Fibroblast of villous mesenchyme (primary cell): ENCODE measurements around the gene DYNLT5. TPM values are rescaled to one million over a fixed set of nuclear protein-coding genes. Genes with fewer than 3 reads are reported as not detected.
"Not testable (repeated sequence)": the region's sequence is repeated elsewhere in the genome, so short reads cannot be mapped to it uniquely, and the experiment has no call there.

Experiments used
- DNase-seq: peaks from one replicate; pipeline ENCODE4 v3.0.0-alpha.2; 2010; ENCODE audit warnings: low read depth
- H3K4me3 ChIP-seq: 2 replicates; pipeline ENCODE4 v1.5.1; 2011; ENCODE audit warnings: low read depth, mild to moderate bottlenecking, low read length
- CTCF ChIP-seq: IDR thresholded peaks from 2 replicates; pipeline ENCODE4 v1.5.1; 2012; ENCODE audit warnings: low read depth, mild to moderate bottlenecking, low read length; ENCODE audit not compliant: insufficient read depth
- total RNA-seq: library from RNA; depleted of rRNA; stranded (reverse); fragments of >200 nt; gene quantifications from 2 replicates; pipeline ENCODE4 v1.2.3, GENCODE V29; 2012

The DYNLT5 gene
- total RNA-seq, 1 donor, result 1.7 TPM

DNA sequence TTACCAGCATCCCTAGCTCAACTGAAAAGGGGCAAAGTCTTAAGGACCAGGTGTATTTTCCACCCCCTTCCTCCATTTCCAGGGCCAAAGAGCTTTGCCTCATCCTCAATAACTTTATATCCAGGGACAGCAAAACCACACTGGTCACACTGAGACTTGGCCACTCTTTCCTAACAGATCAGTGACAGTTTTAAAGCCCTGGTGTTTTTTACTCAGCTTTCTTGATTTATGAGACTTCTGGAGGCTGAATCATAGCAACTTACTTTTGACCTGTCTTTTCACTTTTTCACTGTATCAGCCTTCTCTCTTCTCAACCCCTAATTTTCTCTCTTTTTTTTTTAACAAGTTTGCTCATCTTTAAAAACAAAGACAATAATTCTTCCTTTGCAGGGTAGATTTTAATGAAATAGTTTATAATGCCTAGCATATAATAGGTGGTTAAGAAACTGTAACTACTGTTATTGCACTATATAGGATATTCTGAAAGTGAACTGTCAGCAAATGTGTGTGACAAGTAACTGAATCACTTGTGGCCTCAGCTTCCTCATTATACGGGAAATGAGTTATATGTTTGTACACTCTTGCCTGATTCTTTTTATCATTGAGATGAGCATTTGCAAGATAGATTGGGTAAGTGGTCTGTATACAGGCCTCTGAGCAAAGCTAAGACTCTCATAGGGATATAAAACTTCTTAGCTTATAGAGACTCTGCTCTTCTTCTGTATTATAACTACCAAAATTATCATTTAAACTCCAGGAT lies 19.7 kb upstream of the DYNLT5 start:
- DNase-seq, result peak; percentile 51
- TF ChIP-seq CTCF, result no peak
- no peak overlapping the region for H3K4me3 ChIP-seq

DNA sequence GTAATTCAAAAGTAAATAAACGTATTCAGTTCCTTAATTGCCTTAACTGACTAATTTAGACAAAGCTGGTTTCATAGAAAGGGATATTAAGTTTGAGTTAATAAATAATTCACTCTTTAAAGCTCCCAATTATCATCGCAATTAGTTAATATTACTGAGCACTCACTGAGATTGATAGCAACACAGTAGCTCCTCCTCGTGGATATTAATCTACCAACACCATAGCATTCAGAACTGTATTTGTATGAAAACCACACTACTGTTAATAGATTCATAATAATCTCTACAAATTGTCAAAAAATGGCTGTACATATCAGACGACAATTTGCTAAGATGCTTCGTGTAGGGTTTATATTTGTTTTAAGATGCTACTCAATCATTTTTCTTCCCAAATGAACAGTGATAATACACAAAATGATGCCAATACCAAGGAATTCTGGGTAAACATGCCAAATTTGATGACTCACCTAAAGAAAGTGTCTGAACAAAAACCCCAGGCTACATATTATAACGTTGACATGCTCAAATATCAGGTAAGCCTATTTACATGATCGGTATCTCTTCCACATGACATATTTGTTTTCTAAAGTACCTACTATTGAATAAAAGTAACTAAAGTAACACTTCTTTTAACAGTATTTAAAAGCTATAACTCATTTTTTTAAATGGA lies 18.8 kb upstream of the DYNLT5 start:
- no peak overlapping the region for H3K4me3 ChIP-seq
- no peak for DNase-seq
- TF ChIP-seq CTCF, result peak; percentile 26

DNA sequence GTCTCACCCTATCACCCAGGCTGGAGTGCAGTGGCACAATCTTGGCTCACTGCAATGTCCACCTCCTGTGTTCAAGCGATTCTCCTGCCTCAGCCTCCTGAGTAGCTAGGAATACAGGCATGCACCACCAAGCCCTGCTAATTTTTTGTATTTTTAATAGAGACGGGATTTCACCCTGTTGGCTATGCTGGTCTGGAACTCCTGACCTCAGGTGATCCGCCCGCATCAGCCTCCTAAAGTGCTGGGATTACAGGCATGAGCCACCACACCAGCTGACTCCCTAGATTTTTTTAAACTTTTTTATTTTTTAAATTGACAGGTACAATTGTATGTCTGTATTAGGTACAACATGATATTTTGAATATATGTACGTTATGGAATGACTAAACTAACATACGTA lies 17.7 kb upstream of the DYNLT5 start:
- not testable (repeated sequence) for H3K4me3 ChIP-seq, DNase-seq

DNA sequence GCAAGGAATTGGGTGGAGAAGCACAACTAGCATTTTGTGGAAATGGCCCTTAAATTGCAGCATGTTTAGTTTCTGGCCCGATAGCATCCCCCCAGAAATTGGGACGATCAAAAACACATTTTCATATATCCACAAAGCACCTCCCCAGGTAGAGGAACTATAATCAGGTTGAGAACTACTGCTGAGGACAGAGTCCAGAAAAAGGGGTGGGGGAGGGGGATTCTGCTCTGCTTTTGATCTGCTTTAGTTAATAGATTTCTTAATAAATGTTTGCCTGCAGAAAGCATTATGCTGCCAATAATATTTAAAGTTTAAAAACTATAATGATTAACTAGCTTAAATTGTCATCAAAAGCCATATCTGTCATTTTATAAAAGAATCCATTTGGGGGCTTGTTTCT lies 14.4 kb upstream of the DYNLT5 start:
- H3K4me3 ChIP-seq, result no peak overlapping the region
- TF ChIP-seq CTCF, result no peak
- DNase-seq, result no peak

DNA sequence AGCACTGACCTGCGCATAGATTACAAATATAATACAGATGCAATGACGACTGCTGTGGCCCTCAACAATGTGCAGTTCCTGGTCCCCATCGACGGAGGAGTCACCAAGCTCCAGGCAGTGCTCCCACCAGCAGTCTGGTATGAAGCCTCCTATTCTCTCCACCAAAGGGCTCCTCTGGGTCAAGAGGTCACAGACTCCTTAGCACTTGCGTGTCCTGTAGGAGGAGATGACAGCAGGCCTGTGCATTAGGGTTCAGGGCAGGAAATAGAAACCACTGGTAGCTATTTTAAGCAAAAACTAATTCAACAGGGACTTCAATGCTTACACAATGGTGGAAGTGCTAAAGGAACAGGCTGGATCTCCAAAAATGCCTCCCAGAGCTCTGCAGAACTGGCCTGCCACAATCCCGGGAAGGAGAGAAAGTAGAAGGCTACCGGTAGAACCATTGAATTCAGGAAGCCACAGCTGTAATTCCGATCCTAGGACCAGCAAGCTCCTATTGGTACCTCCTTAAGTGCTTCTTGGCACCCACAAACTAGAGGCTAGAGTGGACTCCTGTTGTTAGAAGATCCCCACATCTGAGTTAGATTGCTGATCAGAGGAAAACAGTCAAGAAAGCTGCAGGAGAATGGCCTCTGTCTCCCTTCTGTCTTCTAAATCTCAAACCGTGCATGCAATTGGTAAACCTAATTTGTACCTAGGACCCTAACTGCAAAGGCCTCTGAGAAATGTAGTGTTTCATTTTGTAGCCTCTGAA lies 12.7 kb upstream of the DYNLT5 start:
- no peak overlapping the region for H3K4me3 ChIP-seq
- DNase-seq, result no peak
- TF ChIP-seq CTCF, result no peak

- TF ChIP-seq CTCF, result no peak
- no peak for DNase-seq
- H3K4me3 ChIP-seq, result no peak overlapping the region
Measured at GRCh38 chr1:66745451-66745850, 6.8 kb upstream of the DYNLT5 start.

DNA sequence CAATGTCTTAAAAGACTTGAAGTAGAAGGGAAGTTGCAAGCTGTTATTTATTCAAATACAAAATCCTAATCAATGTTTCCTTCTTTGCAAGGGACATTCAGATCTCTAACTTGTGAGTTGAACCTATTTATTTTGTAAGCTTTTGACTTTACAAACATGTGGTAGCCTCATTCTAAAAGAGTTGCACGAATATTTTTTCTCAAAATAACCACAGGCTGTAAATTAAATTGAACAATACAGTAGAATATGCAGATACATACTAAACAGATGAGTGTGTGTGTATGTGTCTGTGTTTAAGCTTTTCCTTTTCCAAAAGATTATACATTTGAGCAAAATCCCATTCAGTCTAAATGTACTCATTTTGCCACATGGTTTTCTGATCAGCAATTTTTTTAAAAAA lies 4.8 kb upstream of the DYNLT5 start:
- no peak for TF ChIP-seq CTCF
- no peak overlapping the region for H3K4me3 ChIP-seq
- peak; percentile 56 for DNase-seq
